ENCODE measurements around the gene GRM1. TPM values are rescaled to one million over a fixed set of nuclear protein-coding genes. Genes with fewer than 3 reads are reported as not detected.
"Not testable (repeated sequence)": the region's sequence is repeated elsewhere in the genome, so short reads cannot be mapped to it uniquely, and the experiment has no call there.

GRM1 gene
- total RNA-seq, 1 donor from 2014 or later: 0.41 TPM

- no peaks in the 10 kb centered on the region for H3K27me3 Mint-ChIP-seq
Measured at GRCh38 chr6:146224988-146225387, 196.1 kb downstream of the GRM1 start.

DNA sequence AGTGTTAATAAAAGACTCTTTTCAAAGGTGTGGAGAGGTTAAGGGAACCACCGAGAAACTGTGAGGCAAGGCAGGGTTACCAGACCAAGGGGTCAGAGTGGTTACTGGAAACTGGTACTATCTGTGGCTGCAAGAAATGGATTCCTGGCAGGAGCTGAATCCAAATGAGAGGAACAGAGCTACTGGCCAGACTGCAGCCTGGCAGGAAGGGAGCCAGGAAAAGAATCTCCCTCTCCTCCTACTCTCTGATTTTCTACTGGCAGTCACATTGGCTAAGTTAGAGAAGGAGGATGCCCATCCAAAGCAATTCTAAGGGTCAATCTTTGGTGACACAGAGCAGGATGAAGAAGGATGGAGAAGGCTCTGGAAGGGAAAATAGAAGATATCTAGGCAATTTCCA lies 211.5 kb downstream of the GRM1 start:
- no peak for DNase-seq (ENCODE audit: low spot score, unreplicated experiment)
- peaks cover 4% of the 10 kb centered on the region for H3K36me3 Mint-ChIP-seq (ENCODE audit: insufficient read depth)
- no peaks in the 10 kb centered on the region for H3K27me3 Mint-ChIP-seq
- TF ChIP-seq CTCF (IDR thresholded peaks at IDR 0.05; ENCODE audit: unreplicated experiment): no peak
- H3K9me3 Mint-ChIP-seq (ENCODE audit: low read depth): peaks cover 10% of the 10 kb centered on the region
- no peak overlapping the region for H3K4me3 Mint-ChIP-seq (ENCODE audit: low read depth)
- H3K4me1 Mint-ChIP-seq (ENCODE audit: low read depth): peaks cover 6% of the 10 kb centered on the region
- H3K27ac Mint-ChIP-seq: no peak overlapping the region

More at GRCh38 chr6:146224988-146225387, 196.1 kb downstream of the GRM1 start:
- no peaks in the 10 kb centered on the region for H3K36me3 Mint-ChIP-seq (ENCODE audit: insufficient read depth)
- H3K9me3 Mint-ChIP-seq (ENCODE audit: low read depth): no peaks in the 10 kb centered on the region
- no peak for DNase-seq (ENCODE audit: low spot score, unreplicated experiment)
- TF ChIP-seq CTCF (IDR thresholded peaks at IDR 0.05; ENCODE audit: unreplicated experiment): no peak
- peaks cover 26% of the 10 kb centered on the region for H3K4me1 Mint-ChIP-seq (ENCODE audit: low read depth)
- peak overlapping the region; percentile 4 for H3K27ac Mint-ChIP-seq
- no peak overlapping the region for H3K4me3 Mint-ChIP-seq (ENCODE audit: low read depth)

DNA sequence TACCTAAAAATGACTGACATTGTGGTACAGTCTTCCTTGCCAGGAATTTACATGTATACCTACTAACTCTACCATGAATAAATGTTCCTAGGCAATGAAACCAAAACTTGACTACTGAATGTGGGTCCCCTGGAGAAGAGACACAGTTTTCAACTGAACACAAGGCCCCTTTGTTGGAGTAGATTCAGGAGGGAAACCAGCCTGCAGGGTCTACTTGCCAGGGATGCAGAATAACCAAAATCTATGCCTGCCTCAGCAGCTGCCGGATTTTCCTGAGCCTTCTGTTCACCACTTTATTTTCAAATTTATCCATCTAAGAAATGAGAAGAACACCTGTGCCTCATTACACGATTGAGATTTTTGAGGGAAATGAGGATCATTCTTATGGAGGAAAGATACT lies 211.9 kb downstream of the GRM1 start:
- Mint-ChIP-seq H3K4me1 (ENCODE audit: low read depth) (peaks cover 6% of the 10 kb centered on the region), H3K27ac (no peak overlapping the region), H3K36me3 (ENCODE audit: insufficient read depth) (peaks cover 4% of the 10 kb centered on the region), H3K9me3 (ENCODE audit: low read depth) (peaks cover 10% of the 10 kb centered on the region), H3K27me3 (no peaks in the 10 kb centered on the region), H3K4me3 (ENCODE audit: low read depth) (no peak overlapping the region)
- DNase-seq (ENCODE audit: low spot score, unreplicated experiment): no peak
- no peak for TF ChIP-seq CTCF (IDR thresholded peaks at IDR 0.05; ENCODE audit: unreplicated experiment)

DNA sequence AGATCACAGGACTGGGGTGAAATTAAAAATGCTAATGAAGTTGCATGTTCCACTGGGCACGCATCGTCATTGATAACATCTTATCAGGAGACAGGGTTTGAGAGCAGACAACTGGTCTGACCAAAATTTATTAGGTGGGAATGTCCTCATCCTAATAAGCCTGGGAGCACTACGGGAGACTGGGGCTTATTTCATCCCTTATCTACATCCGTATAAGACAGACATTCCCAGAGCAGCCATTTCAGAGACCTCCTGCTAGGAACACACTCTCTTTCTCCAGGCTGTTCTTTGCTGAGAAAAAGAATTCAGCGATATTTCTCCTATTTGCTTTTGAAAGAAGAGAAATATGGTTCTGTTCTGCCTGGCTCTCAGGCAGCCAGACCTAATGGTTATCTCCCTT lies 214.8 kb downstream of the GRM1 start:
- not testable (repeated sequence) for H3K9me3 Mint-ChIP-seq (ENCODE audit: low read depth); H3K36me3 Mint-ChIP-seq (ENCODE audit: insufficient read depth); H3K27ac Mint-ChIP-seq; H3K27me3 Mint-ChIP-seq; H3K4me3 Mint-ChIP-seq (ENCODE audit: low read depth); DNase-seq (ENCODE audit: low spot score, unreplicated experiment)
- peaks cover 12% of the 10 kb centered on the region for H3K4me1 Mint-ChIP-seq (ENCODE audit: low read depth)

- no peak for TF ChIP-seq CTCF (IDR thresholded peaks at IDR 0.05; ENCODE audit: unreplicated experiment)
- H3K4me1 Mint-ChIP-seq (ENCODE audit: low read depth): peaks cover 12% of the 10 kb centered on the region
- H3K36me3 Mint-ChIP-seq (ENCODE audit: insufficient read depth): peaks cover 4% of the 10 kb centered on the region
- DNase-seq (ENCODE audit: low spot score, unreplicated experiment): no peak
- no peaks in the 10 kb centered on the region for H3K27me3 Mint-ChIP-seq
- no peak overlapping the region for H3K27ac Mint-ChIP-seq
- peaks cover 10% of the 10 kb centered on the region for H3K9me3 Mint-ChIP-seq (ENCODE audit: low read depth)
- no peak overlapping the region for H3K4me3 Mint-ChIP-seq (ENCODE audit: low read depth)
Measured at GRCh38 chr6:146244630-146245143, 215.8 kb downstream of the GRM1 start.

GRCh38 chr6:146246028-146246427 lies 217.2 kb downstream of the GRM1 start:
- Mint-ChIP-seq H3K36me3 (ENCODE audit: insufficient read depth) (peaks cover 4% of the 10 kb centered on the region), H3K27me3 (no peaks in the 10 kb centered on the region), H3K4me3 (ENCODE audit: low read depth) (no peak overlapping the region), H3K4me1 (ENCODE audit: low read depth) (peaks cover 12% of the 10 kb centered on the region), H3K9me3 (ENCODE audit: low read depth) (peaks cover 10% of the 10 kb centered on the region), H3K27ac (no peak overlapping the region)
- no peak for DNase-seq (ENCODE audit: low spot score, unreplicated experiment)
- TF ChIP-seq CTCF (IDR thresholded peaks at IDR 0.05; ENCODE audit: unreplicated experiment): no peak

All from progenitor cell of endocrine pancreas (in vitro differentiated cells).